NB4 (cell line): ENCODE measurements around the gene SMYD2.

ENCODE experiments used
- DNase-seq: peaks from one replicate; pipeline ENCODE4 v3.0.0; 2010; ENCODE audit warnings: low read depth
- H3K4me3 ChIP-seq: one replicate; pipeline ENCODE4 v1.5.1; 2011; ENCODE audit warnings: mild to moderate bottlenecking, low read depth, low read length, moderate library complexity
- CTCF ChIP-seq: IDR thresholded peaks from one replicate; pipeline ENCODE4 v1.5.1; 2012; ENCODE audit warnings: low read depth, low read length
- MAX ChIP-seq: IDR thresholded peaks from 2 replicates; pipeline ENCODE4 v1.6.1; 2011; ENCODE audit warnings: low read depth, low read length
- MYC ChIP-seq: IDR thresholded peaks from 2 replicates; pipeline ENCODE4 v1.6.1; 2011; ENCODE audit warnings: low read depth, low read length
- POLR2A ChIP-seq: IDR thresholded peaks from 2 replicates; pipeline ENCODE4 v1.6.1; 2011; ENCODE audit warnings: mild to moderate bottlenecking; ENCODE audit not compliant: insufficient read length; ENCODE audit errors: extremely low read depth

SMYD2 gene

DNA sequence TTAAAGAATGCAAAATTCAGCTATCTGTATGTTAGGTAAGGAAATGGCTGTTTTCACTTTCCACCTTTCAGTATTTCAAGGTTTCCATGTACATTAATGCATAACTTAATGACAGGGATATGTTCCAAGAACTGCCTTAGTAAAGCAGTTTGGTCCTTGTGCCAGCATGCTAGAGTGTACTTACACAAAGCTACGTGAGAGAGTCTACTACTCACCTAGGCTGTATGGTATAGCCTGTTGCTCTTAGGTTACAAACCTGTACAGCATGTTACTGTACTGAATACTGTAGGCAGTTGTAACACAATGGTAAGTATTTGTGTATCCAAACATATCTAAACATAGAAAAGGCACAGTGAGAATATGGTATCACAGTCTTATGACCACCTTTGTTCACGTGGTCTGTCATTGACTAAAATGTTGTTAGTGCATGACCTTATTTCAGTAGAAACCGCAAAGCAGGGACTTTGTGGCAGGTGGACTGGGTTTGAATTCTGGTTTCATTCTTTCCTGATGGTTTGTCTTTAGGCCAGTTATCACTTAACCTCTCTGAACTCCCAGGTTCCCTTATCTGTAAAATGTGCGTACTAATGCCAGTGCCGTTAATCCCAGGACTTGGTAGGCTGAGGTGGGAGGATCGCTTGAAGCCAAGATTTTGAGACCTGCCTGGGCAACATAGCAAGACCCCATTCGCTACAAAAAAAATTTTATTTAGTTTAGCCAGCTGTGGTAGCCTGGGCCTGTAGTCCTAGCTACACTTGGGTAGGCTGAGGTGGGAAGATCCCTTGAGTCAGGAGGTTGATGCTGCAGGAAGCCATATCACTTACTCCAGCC is 4.9 kb downstream of the SMYD2 start:
- DNase-seq: no peak
- H3K4me3 ChIP-seq: no peak overlapping the region
- TF ChIP-seq CTCF (no peak), POLR2A (no peak), MYC (no peak), MAX (no peak)

GRCh38 chr1:214287884-214288283 is 6.9 kb downstream of the SMYD2 start:
- no peak for TF ChIP-seq MYC
- TF ChIP-seq MAX: no peak
- TF ChIP-seq POLR2A: no peak
- DNase-seq: no peak
- H3K4me3 ChIP-seq: no peak overlapping the region

DNA sequence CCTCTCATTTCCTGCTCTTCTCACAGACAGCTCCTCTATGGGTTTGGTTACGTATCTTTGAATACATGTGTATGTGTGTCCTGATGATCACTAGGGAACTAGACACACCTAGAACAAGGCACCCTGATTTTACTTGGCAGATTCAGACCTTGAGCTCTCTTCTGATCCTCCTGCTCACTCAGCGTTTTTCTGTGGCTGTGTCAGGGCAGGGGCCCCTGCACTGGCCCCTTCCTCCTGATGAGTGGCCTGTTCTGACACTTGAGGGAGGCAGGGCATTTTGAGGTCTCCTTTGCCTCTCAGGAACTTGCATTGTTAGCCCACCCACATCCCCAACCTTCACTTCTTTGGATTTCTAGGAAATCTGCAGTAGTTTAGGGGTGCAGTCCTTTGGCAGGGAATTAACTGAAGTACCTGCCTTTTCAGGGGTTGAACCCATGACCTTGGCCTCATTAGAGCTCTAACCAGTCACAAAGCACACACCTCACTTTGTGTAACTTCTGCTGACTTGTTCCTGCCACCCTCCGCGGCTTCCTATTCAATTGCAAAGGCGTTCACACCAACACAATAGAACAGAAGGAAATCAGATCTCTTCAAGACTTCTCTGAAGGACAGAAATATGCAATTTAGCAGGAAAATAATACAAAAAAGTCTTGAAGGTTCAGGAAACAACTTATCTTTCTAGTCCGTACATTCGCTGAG is 8.8 kb downstream of the SMYD2 start:
- DNase-seq: no peak
- TF ChIP-seq MYC (no peak), MAX (no peak), POLR2A (no peak), CTCF (no peak)
- no peak overlapping the region for H3K4me3 ChIP-seq

- H3K4me3 ChIP-seq: no peak overlapping the region
- no peak for DNase-seq
Measured at GRCh38 chr1:214290424-214291037, 9.6 kb downstream of the SMYD2 start.

GRCh38 chr1:214292322-214292721 is 11.4 kb downstream of the SMYD2 start:
- DNase-seq: peak; percentile 49
- H3K4me3 ChIP-seq: no peak overlapping the region
- no peak for TF ChIP-seq CTCF
- no peak for TF ChIP-seq POLR2A
- TF ChIP-seq MYC: no peak
- no peak for TF ChIP-seq MAX

More at GRCh38 chr1:214290424-214291037, 9.6 kb downstream of the SMYD2 start:
- no peak for TF ChIP-seq CTCF
- TF ChIP-seq MYC: no peak
- TF ChIP-seq POLR2A: no peak
- no peak for TF ChIP-seq MAX
